ENCODE data around the gene LMNA.

- TF ChIP-seq, protein P1, sequence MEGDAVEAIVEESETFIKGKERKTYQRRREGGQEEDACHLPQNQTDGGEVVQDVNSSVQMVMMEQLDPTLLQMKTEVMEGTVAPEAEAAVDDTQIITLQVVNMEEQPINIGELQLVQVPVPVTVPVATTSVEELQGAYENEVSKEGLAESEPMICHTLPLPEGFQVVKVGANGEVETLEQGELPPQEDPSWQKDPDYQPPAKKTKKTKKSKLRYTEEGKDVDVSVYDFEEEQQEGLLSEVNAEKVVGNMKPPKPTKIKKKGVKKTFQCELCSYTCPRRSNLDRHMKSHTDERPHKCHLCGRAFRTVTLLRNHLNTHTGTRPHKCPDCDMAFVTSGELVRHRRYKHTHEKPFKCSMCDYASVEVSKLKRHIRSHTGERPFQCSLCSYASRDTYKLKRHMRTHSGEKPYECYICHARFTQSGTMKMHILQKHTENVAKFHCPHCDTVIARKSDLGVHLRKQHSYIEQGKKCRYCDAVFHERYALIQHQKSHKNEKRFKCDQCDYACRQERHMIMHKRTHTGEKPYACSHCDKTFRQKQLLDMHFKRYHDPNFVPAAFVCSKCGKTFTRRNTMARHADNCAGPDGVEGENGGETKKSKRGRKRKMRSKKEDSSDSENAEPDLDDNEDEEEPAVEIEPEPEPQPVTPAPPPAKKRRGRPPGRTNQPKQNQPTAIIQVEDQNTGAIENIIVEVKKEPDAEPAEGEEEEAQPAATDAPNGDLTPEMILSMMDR (IDR thresholded peaks at IDR 0.05), result no peak
- TF ChIP-seq JUN (CRISPR knock-in tag; IDR thresholded peaks at IDR 0.05) (no peak), ZBTB21 (CRISPR knock-in tag; IDR thresholded peaks at IDR 0.05; ENCODE audit: borderline replicate concordance) (no peak), GRHL2 (CRISPR knock-in tag; IDR thresholded peaks at IDR 0.05; ENCODE audit: insufficient replicate concordance, severe bottlenecking) (no peak), PRRX2 (CRISPR knock-in tag; IDR thresholded peaks at IDR 0.05) (no peak), ATF6 (CRISPR knock-in tag; IDR thresholded peaks at IDR 0.05) (no peak)
- TF ChIP-seq, protein P2, sequence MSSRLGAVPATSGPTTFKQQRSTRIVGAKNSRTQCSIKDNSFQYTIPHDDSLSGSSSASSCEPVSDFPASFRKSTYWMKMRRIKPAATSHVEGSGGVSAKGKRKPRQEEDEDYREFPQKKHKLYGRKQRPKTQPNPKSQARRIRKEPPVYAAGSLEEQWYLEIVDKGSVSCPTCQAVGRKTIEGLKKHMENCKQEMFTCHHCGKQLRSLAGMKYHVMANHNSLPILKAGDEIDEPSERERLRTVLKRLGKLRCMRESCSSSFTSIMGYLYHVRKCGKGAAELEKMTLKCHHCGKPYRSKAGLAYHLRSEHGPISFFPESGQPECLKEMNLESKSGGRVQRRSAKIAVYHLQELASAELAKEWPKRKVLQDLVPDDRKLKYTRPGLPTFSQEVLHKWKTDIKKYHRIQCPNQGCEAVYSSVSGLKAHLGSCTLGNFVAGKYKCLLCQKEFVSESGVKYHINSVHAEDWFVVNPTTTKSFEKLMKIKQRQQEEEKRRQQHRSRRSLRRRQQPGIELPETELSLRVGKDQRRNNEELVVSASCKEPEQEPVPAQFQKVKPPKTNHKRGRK (CRISPR knock-in tag; IDR thresholded peaks at IDR 0.05; ENCODE audit: borderline replicate concordance), result no peak
- TF ChIP-seq, protein P3, sequence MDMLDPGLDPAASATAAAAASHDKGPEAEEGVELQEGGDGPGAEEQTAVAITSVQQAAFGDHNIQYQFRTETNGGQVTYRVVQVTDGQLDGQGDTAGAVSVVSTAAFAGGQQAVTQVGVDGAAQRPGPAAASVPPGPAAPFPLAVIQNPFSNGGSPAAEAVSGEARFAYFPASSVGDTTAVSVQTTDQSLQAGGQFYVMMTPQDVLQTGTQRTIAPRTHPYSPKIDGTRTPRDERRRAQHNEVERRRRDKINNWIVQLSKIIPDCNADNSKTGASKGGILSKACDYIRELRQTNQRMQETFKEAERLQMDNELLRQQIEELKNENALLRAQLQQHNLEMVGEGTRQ (CRISPR knock-in tag; IDR thresholded peaks at IDR 0.05), result no peak
Measured at GRCh38 chr1:156128654-156129597, 14.4 kb downstream of the LMNA start.
